PC-3 (cell line): ENCODE results near the gene GRM1.

Experiments used
- EZH2 ChIP-seq: fragments of 300-600 bp; sonication (generic); IDR thresholded peaks from one replicate; pipeline ENCODE4 v1.6.1; 2017; ENCODE audit warnings: antibody characterized with exemption, mild to moderate bottlenecking, low read length; ENCODE audit not compliant: unreplicated experiment
- EZH2phosphoT487 ChIP-seq: fragments of 300-600 bp; sonication (generic); IDR thresholded peaks from 2 replicates; pipeline ENCODE4 v1.6.1; 2018; ENCODE audit warnings: mild to moderate bottlenecking, antibody characterized with exemption, low read length, borderline replicate concordance
- TF ChIP-seq, protein P1 (sequence below): fragments of 300-600 bp; sonication (generic); conservative IDR thresholded peaks from 2 replicates; pipeline ENCODE4 v1.5.1; 2017; ENCODE audit warnings: antibody characterized with exemption, low read depth, mild to moderate bottlenecking, low read length

DNA sequence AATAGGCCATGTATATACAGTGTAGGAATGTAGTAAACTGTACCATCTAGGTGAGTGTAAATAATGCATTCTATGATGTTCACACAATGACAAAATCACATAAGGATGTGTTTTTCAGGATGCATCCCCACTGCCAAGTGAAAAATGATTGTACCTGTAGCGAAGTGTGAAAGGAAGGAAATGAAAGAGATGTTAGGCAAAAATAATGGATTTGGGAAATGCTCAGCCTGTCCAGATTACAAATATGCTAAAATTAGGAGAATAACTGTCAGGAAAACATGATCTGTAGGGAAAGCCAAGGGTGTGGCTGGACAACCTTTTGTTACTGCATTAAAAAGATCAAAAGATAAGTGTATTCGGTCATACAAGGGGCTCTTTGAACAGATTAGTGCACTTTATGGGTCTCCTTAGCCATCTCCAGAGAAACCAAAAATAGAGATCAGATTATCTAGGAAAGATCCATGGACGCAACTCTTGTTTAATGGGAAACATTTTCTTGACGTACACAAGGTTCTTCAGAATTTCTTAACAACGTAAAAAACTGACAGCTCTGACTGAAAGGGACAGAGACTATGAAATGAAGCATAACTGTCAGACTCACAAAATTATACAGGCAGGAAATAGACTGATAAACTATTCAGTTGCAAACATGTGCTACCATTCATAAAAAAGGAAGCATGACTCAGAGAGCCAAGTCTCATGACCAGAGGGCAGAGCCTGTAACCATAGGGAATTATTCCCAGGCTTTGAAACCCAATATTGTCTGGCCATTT is 261.1 kb downstream of the GRM1 start:
- TF ChIP-seq, protein P1, sequence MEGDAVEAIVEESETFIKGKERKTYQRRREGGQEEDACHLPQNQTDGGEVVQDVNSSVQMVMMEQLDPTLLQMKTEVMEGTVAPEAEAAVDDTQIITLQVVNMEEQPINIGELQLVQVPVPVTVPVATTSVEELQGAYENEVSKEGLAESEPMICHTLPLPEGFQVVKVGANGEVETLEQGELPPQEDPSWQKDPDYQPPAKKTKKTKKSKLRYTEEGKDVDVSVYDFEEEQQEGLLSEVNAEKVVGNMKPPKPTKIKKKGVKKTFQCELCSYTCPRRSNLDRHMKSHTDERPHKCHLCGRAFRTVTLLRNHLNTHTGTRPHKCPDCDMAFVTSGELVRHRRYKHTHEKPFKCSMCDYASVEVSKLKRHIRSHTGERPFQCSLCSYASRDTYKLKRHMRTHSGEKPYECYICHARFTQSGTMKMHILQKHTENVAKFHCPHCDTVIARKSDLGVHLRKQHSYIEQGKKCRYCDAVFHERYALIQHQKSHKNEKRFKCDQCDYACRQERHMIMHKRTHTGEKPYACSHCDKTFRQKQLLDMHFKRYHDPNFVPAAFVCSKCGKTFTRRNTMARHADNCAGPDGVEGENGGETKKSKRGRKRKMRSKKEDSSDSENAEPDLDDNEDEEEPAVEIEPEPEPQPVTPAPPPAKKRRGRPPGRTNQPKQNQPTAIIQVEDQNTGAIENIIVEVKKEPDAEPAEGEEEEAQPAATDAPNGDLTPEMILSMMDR, result no peak
- TF ChIP-seq EZH2 (no peak), EZH2phosphoT487 (no peak)
